Keratinocyte (primary cell): ENCODE measurements around the gene CACNA2D1. TPM values are rescaled to one million over a fixed set of nuclear protein-coding genes. Genes with fewer than 3 reads are reported as not detected.

ENCODE experiments used
- DNase-seq: peaks from one replicate; pipeline ENCODE4 v3.0.0-alpha.2; 2011; ENCODE audit warnings: low read depth, missing footprints, low spot score
- FAIRE-seq: peaks from 2 replicates; lab custom pipeline; 2011; peaks lifted over from hg19 to GRCh38; lab: Jason Lieb, UNC
- H2AFZ ChIP-seq: 2 replicates; pipeline ENCODE4 v1.6.0; 2012; ENCODE audit warnings: low read length, control low read depth, inconsistent platforms; ENCODE audit not compliant: control insufficient read depth
- H3K27ac ChIP-seq: 2 replicates; pipeline ENCODE4 v1.5.1; 2011; ENCODE audit warnings: low read length; ENCODE audit not compliant: control insufficient read depth, insufficient read depth
- H3K27me3 ChIP-seq: 3 replicates; pipeline ENCODE4 v1.6.0; 2011; ENCODE audit warnings: low read length; ENCODE audit not compliant: control insufficient read depth, insufficient read depth; ENCODE audit errors: extremely low read depth
- H3K36me3 ChIP-seq, 2 experiments: 2 replicates in 1 of 2; 3 replicates in 1 of 2; pipeline ENCODE4 v1.5.1; 2011; ENCODE audit warnings: low read length in 2 of 2, mild to moderate bottlenecking in 1 of 2; ENCODE audit not compliant: control insufficient read depth in 2 of 2, insufficient read depth in 2 of 2; ENCODE audit errors: extremely low read depth in 1 of 2
- H3K4me1 ChIP-seq: 3 replicates; pipeline ENCODE4 v1.5.1; 2011; ENCODE audit warnings: low read length; ENCODE audit not compliant: control insufficient read depth, insufficient read depth; ENCODE audit errors: extremely low read depth
- H3K4me2 ChIP-seq: 3 replicates; pipeline ENCODE4 v1.6.0; 2011; ENCODE audit warnings: low read depth, low read length; ENCODE audit not compliant: control insufficient read depth, insufficient read depth; ENCODE audit errors: extremely low read depth
- H3K4me3 ChIP-seq, 3 experiments: fragments of 200-600 bp in 1 of 3; sonication (generic) in 1 of 3; 2 replicates in 2 of 3; 3 replicates in 1 of 3; pipeline ENCODE4 v1.5.1; 2011 to 2016; ENCODE audit warnings: low read length in 3 of 3, mild to moderate bottlenecking in 3 of 3, control low read depth in 2 of 3, inconsistent platforms in 1 of 3, low read depth in 1 of 3, mixed read lengths in 1 of 3, mixed run types in 1 of 3, moderate library complexity in 1 of 3; ENCODE audit not compliant: control insufficient read depth in 2 of 3, insufficient read depth in 2 of 3; ENCODE audit errors: extremely low read depth in 1 of 3
- H3K79me2 ChIP-seq: 2 replicates; pipeline ENCODE4 v1.6.0; 2012; ENCODE audit warnings: low read length; ENCODE audit not compliant: control insufficient read depth, insufficient read depth
- H3K9ac ChIP-seq: 3 replicates; pipeline ENCODE4 v1.6.0; 2011; ENCODE audit warnings: low read length; ENCODE audit not compliant: control insufficient read depth, insufficient read depth; ENCODE audit errors: extremely low read depth
- H3K9me1 ChIP-seq: 3 replicates; pipeline ENCODE4 v1.6.0; 2011; ENCODE audit warnings: low read length; ENCODE audit not compliant: control insufficient read depth, insufficient read depth; ENCODE audit errors: extremely low read depth
- H3K9me3 ChIP-seq: 2 replicates; pipeline ENCODE4 v1.5.1; 2012; ENCODE audit warnings: low read depth, low read length; ENCODE audit not compliant: control insufficient read depth
- H4K20me1 ChIP-seq: 3 replicates; pipeline ENCODE4 v1.6.0; 2011; ENCODE audit warnings: low read length; ENCODE audit not compliant: control insufficient read depth, insufficient read depth; ENCODE audit errors: extremely low read depth
- EZH2 ChIP-seq: IDR thresholded peaks from one replicate; pipeline ENCODE4 v1.6.1; 2012; ENCODE audit warnings: inconsistent platforms, mild to moderate bottlenecking, low read length, moderate library complexity
- dilution Hi-C: fragments of 300-500 bp; cut with MboI; formaldehyde crosslinking; loops from one replicate; pipeline ENCODE4 v1.7.0; 2020; ENCODE audit warnings: low sequenced_read_pairs; ENCODE audit not compliant: extremely low pct_ligation_motif_present
- polyA plus RNA-seq, 5 experiments: library from polyadenylated mRNA; depleted of rRNA in 3 of 5; stranded (reverse) in 3 of 5; stranded (forward) in 1 of 5; unstranded in 1 of 5; fragments of >200 nt; gene quantifications; 1 replicate in 1 of 5; 2 replicates in 3 of 5; 3 replicates in 1 of 5; pipeline versions ENCODE4 v1.2.1 to v1.2.3, GENCODE V29; 2011 to 2012; ENCODE audit warnings: missing spikeins in 2 of 5, low read depth in 1 of 5, low replicate concordance in 1 of 5
- TF ChIP-seq, protein P1 (sequence below), 3 experiments: IDR thresholded peaks in 1 of 3; conservative IDR thresholded peaks in 1 of 3; optimal IDR thresholded peaks in 1 of 3; 2 replicates in 2 of 3; 3 replicates in 1 of 3; pipeline versions ENCODE3 to v1.5.1; 2011; ENCODE audit warnings: low read length in 3 of 3, mild to moderate bottlenecking in 3 of 3, moderate library complexity in 2 of 3, control low read depth in 1 of 3, inconsistent platforms in 1 of 3; ENCODE audit not compliant: insufficient read depth in 2 of 3; ENCODE audit errors: extremely low read depth in 1 of 3

Gene CACNA2D1
- polyA plus RNA-seq, 1 donor (not counting 4 experiments of a cell fraction or from before 2014, with no cell fraction given): 1.8 TPM

DNA sequence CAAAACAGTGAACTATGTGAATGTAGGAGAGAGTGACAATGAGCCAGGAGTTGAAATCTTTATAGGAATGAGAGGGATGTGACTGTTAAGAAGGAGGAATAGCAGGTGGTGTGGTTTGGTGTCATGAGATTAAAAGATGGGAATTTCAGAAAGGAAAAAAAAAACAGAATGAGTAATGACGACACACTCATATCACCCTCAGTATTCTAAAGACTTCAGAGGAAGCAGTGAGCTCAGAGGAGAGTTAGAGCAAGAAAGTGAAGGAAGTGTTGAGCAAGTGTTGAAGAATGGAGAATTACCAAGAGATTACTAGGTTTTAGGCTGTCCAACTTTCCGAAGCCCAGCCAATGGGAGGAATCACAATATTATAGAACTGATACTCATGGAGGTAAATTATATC, 453.2 kb downstream of the CACNA2D1 start:
- DNase-seq (no peak), FAIRE-seq (no peak)
- TF ChIP-seq EZH2: no peak
- TF ChIP-seq, protein P1, sequence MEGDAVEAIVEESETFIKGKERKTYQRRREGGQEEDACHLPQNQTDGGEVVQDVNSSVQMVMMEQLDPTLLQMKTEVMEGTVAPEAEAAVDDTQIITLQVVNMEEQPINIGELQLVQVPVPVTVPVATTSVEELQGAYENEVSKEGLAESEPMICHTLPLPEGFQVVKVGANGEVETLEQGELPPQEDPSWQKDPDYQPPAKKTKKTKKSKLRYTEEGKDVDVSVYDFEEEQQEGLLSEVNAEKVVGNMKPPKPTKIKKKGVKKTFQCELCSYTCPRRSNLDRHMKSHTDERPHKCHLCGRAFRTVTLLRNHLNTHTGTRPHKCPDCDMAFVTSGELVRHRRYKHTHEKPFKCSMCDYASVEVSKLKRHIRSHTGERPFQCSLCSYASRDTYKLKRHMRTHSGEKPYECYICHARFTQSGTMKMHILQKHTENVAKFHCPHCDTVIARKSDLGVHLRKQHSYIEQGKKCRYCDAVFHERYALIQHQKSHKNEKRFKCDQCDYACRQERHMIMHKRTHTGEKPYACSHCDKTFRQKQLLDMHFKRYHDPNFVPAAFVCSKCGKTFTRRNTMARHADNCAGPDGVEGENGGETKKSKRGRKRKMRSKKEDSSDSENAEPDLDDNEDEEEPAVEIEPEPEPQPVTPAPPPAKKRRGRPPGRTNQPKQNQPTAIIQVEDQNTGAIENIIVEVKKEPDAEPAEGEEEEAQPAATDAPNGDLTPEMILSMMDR (optimal IDR thresholded peaks at IDR 0.05 in 1 of 3, IDR thresholded peaks at IDR 0.05 in 1 of 3, conservative IDR thresholded peaks at IDR 0.05 in 1 of 3; ENCODE audit: extremely low read depth in 1 of 3, insufficient read depth in 2 of 3, low read length in 3 of 3): no peak
- no peaks in the 10 kb centered on the region for H3K27me3 ChIP-seq
- no peaks in the 10 kb centered on the region for H3K4me1 ChIP-seq
- H3K9me1 ChIP-seq: no peaks in the 10 kb centered on the region
- no peak overlapping the region for H3K4me3 ChIP-seq
- H3K9me3 ChIP-seq: no peaks in the 10 kb centered on the region
- no peak overlapping the region for H2AFZ ChIP-seq
- H3K9ac ChIP-seq: no peak overlapping the region
- H4K20me1 ChIP-seq: no peaks in the 10 kb centered on the region
- no peak overlapping the region for H3K4me2 ChIP-seq
- no peaks in the 10 kb centered on the region for H3K36me3 ChIP-seq
- dilution Hi-C loops: no loop called here
- no peaks in the 10 kb centered on the region for H3K79me2 ChIP-seq
- H3K27ac ChIP-seq: no peak overlapping the region

DNA sequence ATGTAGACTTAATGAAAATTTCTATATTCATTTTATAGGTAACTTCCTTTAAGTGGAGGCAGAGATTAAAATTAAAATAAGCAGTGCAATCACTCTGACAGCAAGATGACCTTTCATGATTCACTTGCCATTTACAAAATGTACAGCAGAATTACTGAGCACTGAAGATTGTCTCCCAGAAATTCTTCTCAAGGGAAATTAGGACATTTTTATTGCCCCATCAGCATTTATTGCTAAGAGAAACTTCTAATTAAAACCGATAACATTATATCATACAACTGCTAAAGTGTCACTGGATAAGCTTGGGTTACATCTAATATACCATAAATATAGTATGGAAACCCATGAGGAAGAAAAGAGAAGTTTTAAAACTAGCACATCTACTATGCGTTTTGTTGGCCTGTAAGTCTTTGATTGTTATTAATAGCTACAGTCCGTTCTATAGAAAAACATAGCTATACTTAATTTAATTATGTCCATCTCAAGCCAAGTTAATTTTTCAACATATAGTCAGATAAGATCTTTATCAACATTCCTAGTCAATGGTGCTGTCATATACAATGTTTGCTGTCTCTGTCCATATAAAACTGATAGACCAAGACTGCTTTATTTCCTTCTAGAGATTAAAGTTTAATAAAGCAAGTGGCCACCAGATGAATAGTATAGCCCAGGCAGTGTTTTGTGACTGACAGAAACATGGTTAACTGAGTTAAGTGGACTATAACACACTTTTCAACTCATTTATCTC, 456.7 kb downstream of the CACNA2D1 start:
- H3K36me3 ChIP-seq: no peaks in the 10 kb centered on the region
- no peak overlapping the region for H3K9ac ChIP-seq
- no peak overlapping the region for H3K27ac ChIP-seq
- H3K4me2 ChIP-seq: no peak overlapping the region
- H3K27me3 ChIP-seq: no peaks in the 10 kb centered on the region
- H3K4me3 ChIP-seq: no peak overlapping the region
- no peaks in the 10 kb centered on the region for H3K9me1 ChIP-seq
- DNase-seq: no peak
- dilution Hi-C loops: no loop called here
- TF ChIP-seq EZH2: no peak
- TF ChIP-seq, protein P1 (optimal IDR thresholded peaks at IDR 0.05 in 1 of 3, IDR thresholded peaks at IDR 0.05 in 1 of 3, conservative IDR thresholded peaks at IDR 0.05 in 1 of 3; ENCODE audit: extremely low read depth in 1 of 3, insufficient read depth in 2 of 3, low read length in 3 of 3): no peak
- no peak for FAIRE-seq
- H3K79me2 ChIP-seq: no peaks in the 10 kb centered on the region
- H2AFZ ChIP-seq: no peak overlapping the region
- H3K9me3 ChIP-seq: no peaks in the 10 kb centered on the region
- no peaks in the 10 kb centered on the region for H3K4me1 ChIP-seq
- H4K20me1 ChIP-seq: no peaks in the 10 kb centered on the region
